ENCODE results near the gene LTA4H. TPM values are rescaled to one million over a fixed set of nuclear protein-coding genes. Genes with fewer than 3 reads are reported as not detected.

The LTA4H gene
- total RNA-seq, 2 donors from 2014 or later: 112 to 141 TPM

GRCh38 chr12:96083020-96083719 is 47.8 kb upstream of the LTA4H start:
- no peaks in the 10 kb centered on the region for H3K27me3 Mint-ChIP-seq (ENCODE audit: insufficient read depth)
- TF ChIP-seq CTCF (conservative IDR thresholded peaks at IDR 0.05): no peak
- H3K36me3 Mint-ChIP-seq (ENCODE audit: low read depth): no peaks in the 10 kb centered on the region
- H3K27ac Mint-ChIP-seq: no peak overlapping the region
- 90 to 100% methylated on average over 7 to 9 of the region's 9 CpGs for WGBS, 2 experiments (ENCODE audit: insufficient coverage in 1 of 2, insufficient read length in 1 of 2)
- Histone ChIP-seq H3K9ac (ENCODE audit: extremely low read depth, low read length, poor library complexity, severe bottlenecking) (no peak overlapping the region), H3K9me3 (ENCODE audit: control insufficient read depth, low read length) (no peaks in the 10 kb centered on the region), H3K4me3 (ENCODE audit: low read length) (no peak overlapping the region), H3K4me1 (ENCODE audit: control insufficient read depth, insufficient read depth, low read length) (no peaks in the 10 kb centered on the region), H3K36me3 (ENCODE audit: control insufficient read depth, insufficient read depth, low read length) (no peaks in the 10 kb centered on the region), H3K27me3 (ENCODE audit: control insufficient read depth, insufficient read depth, low read length, poor library complexity, severe bottlenecking) (no peaks in the 10 kb centered on the region), H3K27ac (ENCODE audit: low read depth, low read length) (no peak overlapping the region)
- peaks cover 20% of the 10 kb centered on the region for H3K9me3 Mint-ChIP-seq
- no peak for DNase-seq
- peaks cover 18% of the 10 kb centered on the region for H3K4me1 Mint-ChIP-seq
- no peak overlapping the region for H3K4me3 Mint-ChIP-seq

GRCh38 chr12:96081596-96081995 is 46.2 kb upstream of the LTA4H start:
- Mint-ChIP-seq H3K4me3 (no peak overlapping the region), H3K9me3 (peaks cover 8% of the 10 kb centered on the region), H3K4me1 (peaks cover 18% of the 10 kb centered on the region), H3K27ac (no peak overlapping the region), H3K36me3 (ENCODE audit: low read depth) (no peaks in the 10 kb centered on the region), H3K27me3 (ENCODE audit: insufficient read depth) (no peaks in the 10 kb centered on the region)
- no peak for DNase-seq
- TF ChIP-seq CTCF (conservative IDR thresholded peaks at IDR 0.05): no peak
- no peaks in the 10 kb centered on the region for H3K27me3 ChIP-seq (ENCODE audit: control insufficient read depth, insufficient read depth, low read length, poor library complexity, severe bottlenecking)
- H3K27ac ChIP-seq (ENCODE audit: low read depth, low read length): no peak overlapping the region
- H3K4me1 ChIP-seq (ENCODE audit: control insufficient read depth, insufficient read depth, low read length): no peaks in the 10 kb centered on the region
- WGBS, 2 experiments (ENCODE audit: insufficient coverage in 1 of 2, insufficient read length in 1 of 2): 72 to 73% methylated on average over 3 of the region's 3 CpGs
- H3K4me3 ChIP-seq (ENCODE audit: low read length): no peak overlapping the region
- H3K36me3 ChIP-seq (ENCODE audit: control insufficient read depth, insufficient read depth, low read length): no peaks in the 10 kb centered on the region
- no peak overlapping the region for H3K9ac ChIP-seq (ENCODE audit: extremely low read depth, low read length, poor library complexity, severe bottlenecking)
- no peaks in the 10 kb centered on the region for H3K9me3 ChIP-seq (ENCODE audit: control insufficient read depth, low read length)

- no peak for TF ChIP-seq CTCF (conservative IDR thresholded peaks at IDR 0.05)
- no peaks in the 10 kb centered on the region for H3K27me3 ChIP-seq (ENCODE audit: control insufficient read depth, insufficient read depth, low read length, poor library complexity, severe bottlenecking)
Observed at GRCh38 chr12:96078231-96079135, 43.1 kb upstream of the LTA4H start.

More at GRCh38 chr12:96078231-96079135, 43.1 kb upstream of the LTA4H start:
- H3K9me3 ChIP-seq (ENCODE audit: control insufficient read depth, low read length): no peaks in the 10 kb centered on the region
- no peak overlapping the region for H3K9ac ChIP-seq (ENCODE audit: extremely low read depth, low read length, poor library complexity, severe bottlenecking)
- no peaks in the 10 kb centered on the region for H3K27me3 Mint-ChIP-seq (ENCODE audit: insufficient read depth)
- H3K9me3 Mint-ChIP-seq: no peaks in the 10 kb centered on the region
- 88 to 92% methylated on average over 9 to 15 of the region's 15 CpGs for WGBS, 2 experiments (ENCODE audit: insufficient coverage in 1 of 2, insufficient read length in 1 of 2)
- no peak for DNase-seq
- no peak overlapping the region for H3K27ac ChIP-seq (ENCODE audit: low read depth, low read length)
- H3K36me3 ChIP-seq (ENCODE audit: control insufficient read depth, insufficient read depth, low read length): no peaks in the 10 kb centered on the region
- no peaks in the 10 kb centered on the region for H3K36me3 Mint-ChIP-seq (ENCODE audit: low read depth)
- H3K4me1 Mint-ChIP-seq: peaks cover 26% of the 10 kb centered on the region
- H3K27ac Mint-ChIP-seq: peak overlapping the region; percentile 68
- H3K4me3 ChIP-seq (ENCODE audit: low read length): no peak overlapping the region
- peaks cover 8% of the 10 kb centered on the region for H3K4me1 ChIP-seq (ENCODE audit: control insufficient read depth, insufficient read depth, low read length)
- no peak overlapping the region for H3K4me3 Mint-ChIP-seq
